ENCODE measurements around the gene PIGC.

Gene PIGC

GRCh38 chr1:172468296-172468695 lies 24.4 kb upstream of the PIGC start:
- no peak for DNase-seq (ENCODE audit: extremely low read depth, low read depth)
- TF ChIP-seq CTCF (IDR thresholded peaks at IDR 0.05; ENCODE audit: low read depth, low read length), result no peak

GRCh38 chr1:172467446-172467845 lies 23.6 kb upstream of the PIGC start:
- no peak for TF ChIP-seq CTCF (IDR thresholded peaks at IDR 0.05; ENCODE audit: low read depth, low read length)
- DNase-seq (ENCODE audit: extremely low read depth, low read depth), result no peak

GRCh38 chr1:172466795-172467407 lies 23.0 kb upstream of the PIGC start:
- DNase-seq (ENCODE audit: extremely low read depth, low read depth), result no peak
- TF ChIP-seq CTCF (IDR thresholded peaks at IDR 0.05; ENCODE audit: low read depth, low read length), result no peak

GRCh38 chr1:172465617-172466016 lies 21.7 kb upstream of the PIGC start:
- no peak for DNase-seq (ENCODE audit: extremely low read depth, low read depth)
- TF ChIP-seq CTCF (IDR thresholded peaks at IDR 0.05; ENCODE audit: low read depth, low read length), result no peak

- no peak for DNase-seq (ENCODE audit: extremely low read depth, low read depth)
- TF ChIP-seq CTCF (IDR thresholded peaks at IDR 0.05; ENCODE audit: low read depth, low read length), result no peak
Measured at GRCh38 chr1:172460887-172461315, 17.0 kb upstream of the PIGC start.

GRCh38 chr1:172460177-172460576 lies 16.3 kb upstream of the PIGC start:
- no peak for DNase-seq (ENCODE audit: extremely low read depth, low read depth)
- no peak for TF ChIP-seq CTCF (IDR thresholded peaks at IDR 0.05; ENCODE audit: low read depth, low read length)

- no peak for DNase-seq (ENCODE audit: extremely low read depth, low read depth)
- TF ChIP-seq CTCF (IDR thresholded peaks at IDR 0.05; ENCODE audit: low read depth, low read length), result no peak
Measured at GRCh38 chr1:172457479-172458130, 13.7 kb upstream of the PIGC start.
